Activated CD4-positive, alpha-beta T cell treated with anti-CD3 and anti-CD28 coated beads, Interleukin-2, amount 50 U/mL, for 48 hours (primary cell): ENCODE data around the gene MYLIP.

Source experiments
- DNase-seq, 2 experiments: peaks; one replicate each; pipeline ENCODE4 v3.0.0-alpha.2; 2020

The MYLIP gene

GRCh38 chr6:16108419-16108818, 20.5 kb upstream of the MYLIP start:
- no peak for DNase-seq

GRCh38 chr6:16108921-16109658, 19.8 kb upstream of the MYLIP start:
- DNase-seq: no peak

- no peak for DNase-seq
Observed at GRCh38 chr6:16109659-16110305, 19.1 kb upstream of the MYLIP start.

GRCh38 chr6:16118825-16119224, 10.1 kb upstream of the MYLIP start:
- no peak for DNase-seq

GRCh38 chr6:16121339-16121738, 7.5 kb upstream of the MYLIP start:
- no peak for DNase-seq

DNA sequence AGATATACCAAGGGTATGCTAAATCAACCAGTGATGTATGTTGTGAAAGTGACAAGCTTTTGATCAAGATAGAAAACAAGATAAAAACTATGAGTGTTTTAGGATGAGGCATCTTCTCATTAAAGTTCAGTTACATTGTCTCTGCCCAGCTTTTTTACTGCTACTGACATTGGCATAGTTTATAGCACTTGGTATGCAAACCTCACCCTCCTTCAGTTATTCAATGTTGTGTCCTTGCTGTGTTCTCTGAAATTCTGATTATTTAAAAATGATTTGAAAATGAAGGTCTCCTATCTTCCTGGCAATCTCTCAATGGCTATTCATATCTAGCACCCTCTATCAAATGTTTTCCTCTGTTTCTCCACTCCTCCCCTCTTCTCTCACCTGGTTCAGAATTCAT, 6.7 kb upstream of the MYLIP start:
- no peak for DNase-seq

- no peak for DNase-seq
Observed at GRCh38 chr6:16124198-16125180, 4.4 kb upstream of the MYLIP start.

- DNase-seq: no peak
Observed at GRCh38 chr6:16126056-16126455, 2.8 kb upstream of the MYLIP start.

DNA sequence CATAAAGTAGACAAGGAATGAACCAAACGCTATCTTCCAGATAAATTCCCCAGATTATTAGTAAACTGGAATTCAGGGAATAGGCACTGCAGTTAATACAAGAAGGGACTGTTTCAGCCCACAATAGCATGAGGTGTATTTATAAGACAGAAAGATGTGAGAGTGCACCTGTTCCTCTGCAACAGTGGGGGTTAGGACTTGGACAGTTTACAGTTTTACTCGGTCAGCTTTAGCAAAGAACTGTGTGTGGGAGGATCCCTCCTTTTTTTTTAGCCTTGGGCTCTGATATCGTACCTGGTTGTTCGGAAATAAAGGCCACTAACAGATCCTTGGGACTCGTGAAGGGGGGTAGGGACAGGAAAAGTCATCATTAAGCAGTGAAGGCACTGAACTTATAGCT, 2.0 kb upstream of the MYLIP start:
- no peak for DNase-seq

DNA sequence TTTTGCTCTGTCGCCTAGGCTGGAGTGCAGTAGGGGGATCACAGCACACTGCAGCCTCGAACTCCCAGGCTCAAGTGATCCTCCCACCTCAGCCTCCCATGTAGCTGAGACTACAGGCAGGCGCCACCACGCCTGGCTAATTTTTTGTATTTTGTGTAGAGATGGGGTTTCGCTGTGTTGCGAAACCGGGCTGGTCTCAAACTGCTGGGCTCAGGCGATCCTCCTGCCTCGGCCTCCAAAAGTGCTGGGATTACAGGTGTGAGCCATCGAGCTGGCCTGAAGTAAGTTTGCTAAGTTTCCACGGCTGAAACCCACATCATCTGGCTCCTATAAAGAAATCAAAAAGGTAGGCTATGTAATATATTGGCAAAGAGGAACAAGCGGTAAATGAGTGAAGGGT, 1.4 kb upstream of the MYLIP start:
- DNase-seq: no peak

DNA sequence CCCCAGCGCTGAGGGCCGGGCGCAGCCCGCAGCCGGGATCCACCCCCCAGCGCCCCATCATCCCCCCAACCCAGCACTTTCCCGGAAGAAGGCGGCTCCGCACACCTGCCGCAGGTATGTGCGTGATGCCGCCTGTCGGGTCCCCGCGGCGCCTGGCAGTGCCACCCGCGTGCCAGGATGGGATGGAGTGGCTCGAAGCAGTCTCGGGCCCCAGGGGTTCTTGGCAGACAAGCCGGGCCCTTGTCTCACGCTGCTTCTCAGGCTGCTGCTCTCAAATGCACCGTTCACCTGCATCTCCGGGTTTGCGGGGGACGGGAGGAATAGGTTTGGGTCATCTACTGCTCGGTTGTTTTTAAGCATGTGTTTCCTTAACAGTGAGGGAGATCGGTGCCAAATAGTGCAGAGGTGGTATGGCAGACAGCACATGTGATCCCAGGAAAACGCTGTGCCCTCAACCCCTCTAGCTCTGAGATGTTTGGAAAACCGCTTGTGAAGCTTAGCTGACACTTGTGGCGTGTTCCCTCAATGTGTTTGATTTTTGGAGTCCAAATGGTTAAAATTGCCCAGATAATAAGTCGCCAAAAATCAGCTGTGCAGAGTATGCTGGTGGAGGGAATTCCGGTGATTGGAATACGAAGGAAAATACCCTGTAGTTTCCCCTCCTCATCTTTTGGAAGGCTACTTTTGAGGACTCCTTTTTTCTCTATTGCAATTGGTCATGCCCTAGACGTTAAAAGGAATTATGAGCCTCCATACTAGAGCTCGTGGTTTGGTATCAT, 926 bp downstream of the MYLIP start:
- peak; percentile 31 to 44 for DNase-seq

GRCh38 chr6:16130437-16130891, 1.6 kb downstream of the MYLIP start:
- peak in 1 of 2 experiments; percentile 6 for DNase-seq

GRCh38 chr6:16130932-16131387, 2.1 kb downstream of the MYLIP start:
- peak in 1 of 2 experiments; percentile 17 for DNase-seq

DNA sequence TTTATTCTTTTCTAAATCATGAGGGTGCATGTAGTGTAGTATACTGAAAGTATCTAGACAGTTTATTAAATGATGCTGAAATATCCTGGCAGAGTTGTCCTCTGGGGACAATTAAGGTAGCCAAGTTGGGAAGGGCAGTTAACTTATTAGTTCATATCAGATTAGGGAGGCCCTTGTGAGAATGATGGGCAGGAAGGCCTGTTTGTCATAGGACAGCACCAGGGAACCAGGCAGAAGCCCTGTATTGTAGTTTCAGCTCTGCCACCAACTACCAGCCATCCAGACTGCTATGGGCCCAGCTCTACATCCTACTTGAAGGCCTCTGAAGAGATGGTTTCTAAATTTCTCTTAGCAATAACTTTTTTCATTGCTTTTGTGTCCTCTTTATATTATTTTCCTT, 4.0 kb downstream of the MYLIP start:
- no peak for DNase-seq

DNA sequence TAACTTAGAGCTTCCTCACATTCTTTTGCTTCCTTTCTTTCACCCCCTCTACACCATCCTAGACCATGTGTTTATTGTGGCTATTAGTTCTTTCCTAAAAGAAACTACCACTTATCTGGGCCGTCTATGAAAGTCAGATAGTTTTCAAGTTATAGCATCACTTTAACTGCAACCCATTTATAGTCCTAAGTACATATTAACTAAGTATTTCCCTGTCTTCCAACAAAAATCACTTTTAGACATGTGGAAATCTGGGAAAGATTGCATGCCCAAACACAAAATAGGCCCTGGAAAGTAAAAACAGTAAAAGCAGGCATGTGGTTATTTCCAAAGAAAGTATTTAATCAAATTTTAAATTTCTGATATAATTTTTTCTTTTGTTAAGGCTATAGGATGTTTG, 5.5 kb downstream of the MYLIP start:
- DNase-seq: no peak

DNA sequence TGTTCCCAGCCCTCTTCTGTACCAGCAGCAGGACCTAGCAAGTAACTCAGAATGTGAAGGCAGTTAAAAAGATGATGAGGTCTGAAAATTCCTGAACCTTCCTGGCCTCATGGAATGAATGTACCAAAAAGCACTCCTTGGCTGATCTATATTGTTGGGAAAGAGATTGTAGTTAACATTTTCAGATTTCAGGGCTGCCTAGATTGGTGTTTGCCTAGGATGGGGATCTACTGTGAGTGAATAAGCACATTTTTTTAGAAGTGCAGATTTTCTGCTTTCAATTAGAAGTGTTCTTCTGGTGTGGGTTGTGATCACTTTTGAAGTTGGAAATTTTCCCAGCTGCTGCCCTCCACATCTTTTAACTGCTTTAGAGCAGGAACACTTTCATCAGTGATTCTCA, 6.2 kb downstream of the MYLIP start:
- DNase-seq: no peak

DNA sequence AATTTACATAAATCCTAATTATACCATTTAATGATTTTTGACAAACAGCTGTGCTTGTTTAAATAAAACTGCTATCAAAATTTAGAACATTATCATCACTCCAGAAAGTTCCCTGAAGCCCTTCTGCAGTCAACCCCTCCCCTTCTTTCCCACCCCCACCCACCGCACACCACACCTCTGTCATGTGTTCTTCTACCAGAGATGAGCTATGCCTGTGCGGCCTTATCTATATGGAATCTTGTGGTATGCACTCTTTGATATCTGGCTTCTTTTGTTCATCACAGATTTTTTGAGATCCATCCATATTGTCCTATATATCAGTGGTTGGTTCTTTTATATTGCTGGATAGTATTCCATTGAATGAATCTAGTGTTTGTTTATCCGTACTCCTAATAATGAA, 7.2 kb downstream of the MYLIP start:
- peak in 1 of 2 experiments; percentile 19 for DNase-seq

GRCh38 chr6:16136621-16137450, 8.0 kb downstream of the MYLIP start:
- peak; percentile 28 to 53 for DNase-seq

DNA sequence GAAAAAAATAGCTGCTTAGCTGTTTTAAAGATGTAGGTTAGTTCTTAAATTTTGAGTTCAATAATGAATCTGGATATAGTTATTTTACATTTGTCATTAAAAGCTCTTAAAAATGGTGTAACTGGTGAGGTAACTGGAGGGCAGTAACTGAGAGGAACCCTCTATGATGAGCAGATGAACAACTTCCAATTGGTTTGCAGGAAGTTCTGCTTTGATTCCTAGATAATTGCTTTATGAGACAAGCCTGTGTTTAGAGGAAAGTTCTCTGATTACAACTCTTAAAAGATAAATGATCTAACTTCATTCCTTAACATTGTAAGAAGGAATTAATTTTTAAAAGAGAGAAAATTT, 8.5 kb downstream of the MYLIP start:
- DNase-seq: no peak

DNA sequence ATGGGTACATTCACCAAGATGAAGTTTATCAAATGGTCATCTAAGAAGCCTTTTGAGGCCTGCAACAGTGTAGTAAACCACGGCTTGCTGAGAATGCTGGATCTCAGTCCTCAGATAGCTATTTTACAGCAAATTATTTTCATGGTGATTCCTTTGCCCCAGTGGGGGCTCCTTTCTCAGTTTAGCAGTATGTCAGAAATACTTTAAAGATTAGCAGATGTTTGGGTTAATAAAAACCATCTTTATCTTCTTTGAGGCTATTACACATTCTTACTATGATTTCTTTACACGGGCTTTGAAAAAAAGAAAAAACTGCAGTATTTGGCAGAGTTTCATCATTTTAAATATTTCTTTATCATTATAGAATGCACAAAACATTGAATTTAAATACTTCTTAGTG, 10.7 kb downstream of the MYLIP start:
- DNase-seq: no peak

DNA sequence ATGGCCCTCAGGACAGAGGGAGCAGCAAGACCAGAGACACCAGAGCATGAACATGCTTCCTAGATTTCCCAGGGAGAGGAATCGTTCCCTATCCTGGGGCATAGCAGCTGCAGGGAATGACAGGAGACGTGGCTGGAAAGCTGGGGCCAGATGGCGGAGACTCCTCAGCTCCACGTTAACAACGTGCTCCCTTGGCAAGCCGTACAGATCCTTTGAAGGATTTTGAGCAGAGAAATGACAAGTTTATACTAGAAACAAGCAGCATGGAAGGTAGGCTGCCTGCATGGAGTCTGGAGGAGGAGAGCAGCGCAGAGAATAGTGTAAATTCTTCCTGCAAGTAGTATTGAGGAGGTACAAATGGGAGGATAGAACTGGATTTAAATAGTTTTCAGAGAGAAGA, 11.7 kb downstream of the MYLIP start:
- DNase-seq: no peak

DNA sequence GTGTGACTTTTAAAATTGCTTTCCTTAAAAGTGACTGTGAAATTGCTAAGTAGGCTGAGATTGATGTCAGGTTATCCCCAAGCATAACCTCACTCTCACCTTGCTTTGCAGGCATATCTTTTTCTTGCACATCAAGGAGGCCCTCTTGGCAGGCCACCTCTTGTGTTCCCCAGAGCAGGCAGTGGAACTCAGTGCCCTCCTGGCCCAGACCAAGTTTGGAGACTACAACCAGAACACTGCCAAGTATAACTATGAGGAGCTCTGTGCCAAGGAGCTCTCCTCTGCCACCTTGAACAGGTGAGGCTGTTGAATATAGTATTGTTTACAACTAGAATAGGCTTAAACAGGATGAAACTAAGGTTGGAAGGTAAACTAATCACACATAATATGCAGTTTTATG, 12.6 kb downstream of the MYLIP start:
- no peak for DNase-seq
